Measurements from ENCODE around the gene UBFD1.

DNA sequence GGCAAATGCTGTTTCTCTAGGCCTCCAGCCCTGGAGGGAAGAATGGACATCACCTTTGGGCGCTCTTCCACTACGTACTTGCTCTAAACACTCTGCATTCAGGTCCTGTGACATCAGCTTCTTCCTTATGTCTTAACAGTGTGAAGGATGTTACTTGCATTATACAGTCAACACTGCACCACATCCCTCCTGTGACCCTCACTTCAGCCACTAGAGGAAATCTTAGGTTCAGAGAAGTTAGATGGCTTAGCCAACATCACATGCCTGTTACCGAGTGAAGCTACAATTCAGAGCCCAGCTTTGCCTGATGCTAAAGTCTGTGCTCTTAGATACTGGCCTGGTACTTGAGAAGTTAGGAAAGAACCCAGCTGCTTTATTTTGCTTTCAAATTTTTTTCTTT lies 18.3 kb downstream of the UBFD1 start:
- TF ChIP-seq SP1 (IDR thresholded peaks at IDR 0.05) (no peak), HDGF (IDR thresholded peaks at IDR 0.05; ENCODE audit: borderline replicate concordance) (no peak), FOXA1 (IDR thresholded peaks at IDR 0.05) (no peak), FOXK2 (IDR thresholded peaks at IDR 0.05) (no peak), NFRKB (IDR thresholded peaks at IDR 0.05) (no peak), FOXM1 (IDR thresholded peaks at IDR 0.05; ENCODE audit: borderline replicate concordance) (no peak), TARDBP (IDR thresholded peaks at IDR 0.05) (no peak), ZNF384 (IDR thresholded peaks at IDR 0.05) (no peak), ARNT (IDR thresholded peaks at IDR 0.05) (no peak), ELF4 (IDR thresholded peaks at IDR 0.05) (no peak)
